Activated T-helper 9 cell treated with anti-CD3 and anti-CD28 coated beads, Interleukin-2, amount 50 U/mL, for 16 hours (primary cell): ENCODE results near the gene PCDHGA9.
"Not testable (repeated sequence)": the region's sequence is repeated elsewhere in the genome, so short reads cannot be mapped to it uniquely, and the experiment has no call there.

Experiments used
- DNase-seq: peaks from one replicate; pipeline ENCODE4 v3.0.0-alpha.2; 2020; ENCODE audit warnings: low read depth

Gene PCDHGA9

DNA sequence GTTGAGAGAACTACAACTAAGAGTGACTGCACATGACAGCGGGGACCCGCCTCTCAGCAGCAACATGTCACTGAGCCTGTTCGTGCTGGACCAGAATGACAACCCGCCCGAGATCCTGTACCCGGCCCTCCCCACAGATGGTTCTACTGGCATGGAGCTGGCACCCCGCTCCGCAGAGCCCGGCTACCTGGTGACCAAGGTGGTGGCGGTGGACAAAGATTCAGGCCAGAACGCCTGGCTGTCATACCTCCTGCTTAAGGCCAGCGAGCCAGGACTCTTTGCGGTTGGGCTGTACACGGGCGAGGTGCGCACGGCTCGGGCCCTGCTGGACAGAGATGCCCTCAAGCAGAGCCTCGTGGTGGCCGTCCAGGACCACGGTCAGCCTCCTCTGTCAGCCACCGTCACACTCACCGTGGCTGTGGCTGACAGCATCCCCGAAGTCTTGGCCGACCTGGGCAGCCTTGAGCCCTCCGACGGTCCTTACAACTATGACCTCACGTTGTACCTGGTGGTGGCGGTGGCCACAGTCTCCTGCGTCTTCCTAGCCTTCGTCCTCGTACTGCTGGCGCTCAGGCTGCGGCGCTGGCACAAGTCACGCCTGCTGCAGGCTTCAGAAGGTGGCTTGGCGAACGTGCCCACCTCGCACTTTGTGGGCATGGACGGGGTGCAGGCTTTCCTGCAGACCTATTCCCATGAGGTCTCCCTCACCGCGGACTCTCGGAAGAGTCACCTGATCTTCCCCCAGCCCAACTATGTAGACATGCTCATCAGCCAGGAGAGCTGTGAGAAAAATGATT is 17.9 kb upstream of the PCDHGA9 start:
- DNase-seq = no peak

- DNase-seq = not testable (repeated sequence)
Observed at GRCh38 chr5:141387557-141388311, 14.8 kb upstream of the PCDHGA9 start, which contains the start of gene PCDHGB4. PCDHGB4 (plus strand) TSS chr5:141387698; CDS start chr5:141387885, 187 bp downstream.

- DNase-seq = no peak
Observed at GRCh38 chr5:141388661-141389060, 13.9 kb upstream of the PCDHGA9 start.

DNA sequence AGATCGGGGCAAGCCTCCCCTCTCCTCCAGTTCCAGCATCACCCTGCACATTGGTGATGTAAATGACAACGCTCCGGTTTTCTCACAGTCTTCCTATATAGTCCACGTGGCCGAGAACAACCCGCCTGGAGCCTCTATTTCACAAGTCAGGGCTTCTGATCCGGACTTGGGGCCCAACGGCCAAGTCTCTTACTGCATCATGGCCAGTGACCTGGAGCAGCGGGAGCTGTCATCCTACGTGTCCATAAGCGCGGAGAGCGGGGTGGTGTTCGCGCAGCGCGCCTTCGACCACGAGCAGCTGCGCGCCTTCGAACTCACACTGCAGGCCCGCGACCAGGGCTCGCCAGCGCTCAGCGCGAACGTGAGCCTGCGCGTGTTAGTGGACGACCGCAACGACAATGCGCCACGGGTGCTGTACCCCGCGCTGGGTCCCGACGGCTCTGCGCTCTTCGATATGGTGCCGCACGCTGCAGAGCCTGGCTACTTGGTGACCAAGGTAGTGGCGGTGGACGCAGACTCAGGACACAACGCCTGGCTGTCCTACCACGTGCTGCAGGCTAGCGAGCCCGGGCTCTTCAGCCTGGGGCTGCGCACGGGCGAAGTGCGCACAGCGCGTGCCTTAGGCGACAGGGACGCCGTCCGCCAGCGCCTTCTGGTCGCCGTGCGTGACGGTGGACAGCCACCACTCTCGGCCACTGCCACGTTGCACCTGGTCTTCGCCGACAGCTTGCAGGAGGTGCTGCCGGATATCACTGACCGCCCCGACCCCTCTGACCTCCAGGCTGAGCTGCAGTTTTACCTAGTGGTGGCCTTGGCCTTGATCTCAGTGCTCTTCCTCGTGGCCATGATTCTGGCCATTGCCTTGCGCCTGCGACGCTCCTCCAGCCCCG is 13.2 kb upstream of the PCDHGA9 start:
- DNase-seq = no peak

GRCh38 chr5:141392429-141393198 is 10.0 kb upstream of the PCDHGA9 start, which contains the start of gene PCDHGA8:
PCDHGA8 (plus strand) TSS chr5:141392633; CDS start chr5:141392814, 181 bp downstream.
- DNase-seq = no peak

DNA sequence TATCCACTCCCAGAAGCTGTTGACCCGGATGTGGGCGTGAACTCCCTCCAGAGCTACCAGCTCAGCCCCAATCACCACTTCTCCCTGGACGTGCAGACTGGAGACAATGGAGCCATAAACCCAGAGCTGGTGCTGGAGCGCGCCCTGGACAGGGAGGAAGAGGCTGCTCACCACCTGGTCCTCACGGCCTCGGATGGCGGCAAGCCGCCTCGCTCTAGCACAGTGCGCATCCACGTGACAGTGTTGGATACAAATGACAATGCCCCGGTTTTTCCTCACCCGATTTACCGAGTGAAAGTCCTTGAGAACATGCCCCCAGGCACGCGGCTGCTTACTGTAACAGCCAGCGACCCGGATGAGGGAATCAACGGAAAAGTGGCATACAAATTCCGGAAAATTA is 9.3 kb upstream of the PCDHGA9 start:
- no peak for DNase-seq

GRCh38 chr5:141394401-141395187 is 8.0 kb upstream of the PCDHGA9 start:
- not testable (repeated sequence) for DNase-seq

- not testable (repeated sequence) for DNase-seq
Observed at GRCh38 chr5:141397756-141398551, 4.6 kb upstream of the PCDHGA9 start, which contains the start of gene PCDHGB5. PCDHGB5 (plus strand) TSS chr5:141397947; CDS start chr5:141398128, 181 bp downstream.

- DNase-seq = no peak
Observed at GRCh38 chr5:141398608-141399007, 4.0 kb upstream of the PCDHGA9 start.

DNA sequence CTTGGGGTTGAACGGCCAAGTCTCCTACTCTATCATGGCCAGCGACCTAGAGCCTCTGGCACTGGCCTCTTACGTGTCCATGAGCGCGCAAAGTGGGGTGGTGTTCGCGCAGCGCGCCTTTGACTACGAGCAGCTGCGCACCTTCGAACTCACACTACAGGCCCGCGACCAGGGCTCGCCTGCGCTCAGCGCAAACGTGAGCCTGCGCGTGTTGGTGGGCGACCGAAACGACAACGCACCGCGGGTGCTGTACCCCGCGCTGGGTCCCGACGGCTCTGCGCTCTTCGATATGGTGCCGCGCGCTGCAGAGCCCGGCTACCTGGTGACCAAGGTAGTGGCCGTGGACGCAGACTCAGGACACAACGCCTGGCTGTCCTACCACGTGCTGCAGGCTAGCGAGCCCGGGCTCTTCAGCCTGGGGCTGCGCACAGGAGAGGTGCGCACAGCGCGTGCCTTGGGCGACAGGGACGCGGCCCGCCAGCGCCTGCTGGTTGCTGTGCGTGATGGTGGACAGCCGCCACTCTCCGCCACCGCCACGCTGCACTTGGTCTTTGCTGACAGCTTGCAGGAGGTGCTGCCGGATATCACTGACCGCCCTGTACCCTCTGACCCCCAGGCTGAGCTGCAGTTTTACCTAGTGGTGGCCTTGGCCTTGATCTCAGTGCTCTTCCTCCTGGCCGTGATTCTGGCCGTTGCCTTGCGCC is 2.9 kb upstream of the PCDHGA9 start:
- no peak for DNase-seq

DNA sequence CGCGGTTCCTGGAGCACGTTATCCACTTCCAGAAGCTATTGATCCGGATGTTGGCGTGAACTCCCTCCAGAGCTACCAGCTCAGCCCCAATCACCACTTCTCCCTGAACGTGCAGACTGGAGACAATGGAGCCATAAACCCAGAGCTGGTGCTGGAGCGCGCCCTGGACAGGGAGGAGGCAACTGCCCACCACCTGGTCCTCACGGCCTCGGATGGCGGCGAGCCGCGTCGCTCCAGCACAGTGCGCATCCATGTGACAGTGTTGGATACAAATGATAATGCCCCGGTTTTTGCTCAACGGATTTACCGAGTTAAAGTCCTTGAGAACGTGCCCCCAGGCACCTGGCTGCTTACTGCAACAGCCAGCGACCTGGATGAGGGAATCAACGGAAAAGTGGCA is 809 bp downstream of the PCDHGA9 start:
- DNase-seq = no peak

- DNase-seq = not testable (repeated sequence)
Observed at GRCh38 chr5:141407790-141408505, 5.4 kb downstream of the PCDHGA9 start, which contains the start of gene PCDHGB6. PCDHGB6 (plus strand) TSS chr5:141408021; CDS start chr5:141408203, 182 bp downstream.

DNA sequence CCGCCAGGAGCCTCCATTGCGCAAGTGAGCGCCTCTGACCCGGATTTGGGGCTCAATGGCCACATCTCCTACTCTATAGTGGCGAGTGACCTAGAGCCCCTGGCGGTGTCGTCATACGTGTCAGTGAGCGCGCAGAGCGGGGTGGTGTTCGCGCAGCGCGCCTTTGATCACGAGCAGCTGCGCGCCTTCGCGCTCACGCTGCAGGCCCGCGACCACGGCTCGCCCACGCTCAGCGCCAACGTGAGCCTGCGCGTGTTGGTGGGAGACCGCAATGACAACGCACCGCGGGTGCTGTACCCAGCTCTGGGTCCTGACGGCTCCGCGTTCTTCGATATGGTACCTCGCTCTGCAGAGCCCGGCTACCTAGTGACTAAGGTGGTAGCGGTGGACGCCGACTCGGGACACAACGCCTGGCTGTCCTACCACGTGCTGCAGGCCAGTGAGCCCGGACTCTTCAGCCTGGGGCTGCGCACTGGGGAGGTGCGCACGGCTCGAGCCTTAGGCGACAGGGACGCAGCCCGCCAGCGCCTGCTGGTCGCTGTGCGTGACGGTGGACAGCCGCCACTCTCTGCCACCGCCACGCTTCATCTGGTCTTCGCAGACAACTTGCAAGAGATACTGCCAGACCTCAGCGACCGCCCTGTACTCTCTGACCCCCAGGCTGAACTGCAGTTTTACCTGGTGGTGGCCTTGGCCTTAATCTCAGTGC is 7.2 kb downstream of the PCDHGA9 start:
- DNase-seq = no peak

- no peak for DNase-seq
Observed at GRCh38 chr5:141411575-141411974, 9.0 kb downstream of the PCDHGA9 start.

DNA sequence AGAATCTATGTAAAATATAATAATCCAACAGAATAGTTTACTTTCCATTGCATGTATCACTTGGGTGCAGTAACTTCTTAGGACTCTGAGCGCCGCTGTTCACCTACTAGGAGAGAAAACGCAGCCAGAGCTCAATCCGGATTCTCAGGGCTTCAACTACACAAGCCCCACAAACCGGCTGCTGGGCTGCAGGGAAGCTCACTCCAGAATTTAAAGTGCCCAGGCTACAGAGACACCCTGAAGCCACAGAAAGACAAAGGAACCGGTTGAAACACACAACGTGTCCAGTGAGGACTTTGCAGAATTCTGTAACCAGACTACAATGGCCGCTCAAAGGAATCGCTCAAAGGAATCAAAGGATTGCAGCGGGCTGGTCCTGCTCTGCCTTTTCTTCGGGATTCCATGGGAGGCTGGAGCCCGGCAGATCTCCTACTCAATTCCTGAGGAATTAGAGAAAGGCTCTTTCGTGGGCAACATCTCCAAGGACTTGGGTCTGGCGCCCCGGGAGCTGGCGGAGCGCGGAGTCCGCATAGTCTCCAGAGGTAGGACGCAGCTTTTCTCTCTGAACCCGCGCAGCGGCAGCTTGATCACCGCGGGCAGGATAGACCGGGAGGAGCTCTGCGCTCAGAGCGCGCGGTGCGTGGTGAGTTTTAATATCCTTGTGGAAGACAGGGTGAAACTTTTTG is 10.4 kb downstream of the PCDHGA9 start, which contains the start of gene PCDHGA10:
PCDHGA10 (plus strand) TSS at position 134 of the 686 bp plus-strand sequence; CDS start at position 323, 189 bp downstream.
- peak; percentile 17 for DNase-seq

GRCh38 chr5:141413540-141414069 is 11.0 kb downstream of the PCDHGA9 start:
- DNase-seq = no peak
